ENCODE measurements around the gene MUC4.
"Not testable (repeated sequence)": the region's sequence is repeated elsewhere in the genome, so short reads cannot be mapped to it uniquely, and the experiment has no call there.

MUC4 gene

DNA sequence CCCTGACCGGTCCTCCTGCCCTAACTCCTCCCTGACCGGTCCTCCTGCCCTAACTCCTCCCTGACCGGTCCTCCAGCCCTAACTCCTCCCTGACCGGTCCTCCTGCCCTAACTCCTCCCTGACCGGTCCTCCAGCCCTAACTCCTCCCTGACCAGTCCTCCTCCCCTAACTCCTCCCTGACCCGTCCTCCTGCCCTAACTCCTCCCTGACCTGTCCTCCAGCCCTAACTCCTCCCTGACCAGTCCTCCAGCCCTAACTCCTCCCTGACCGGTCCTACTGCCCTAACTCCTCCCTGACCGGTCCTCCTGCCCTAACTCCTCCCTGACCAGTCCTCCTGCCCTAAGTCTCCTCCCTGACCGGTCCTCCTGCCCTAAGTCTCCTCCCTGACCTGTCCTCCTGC, 98.6 kb downstream of the MUC4 start:
- DNase-seq, result not testable (repeated sequence)

DNA sequence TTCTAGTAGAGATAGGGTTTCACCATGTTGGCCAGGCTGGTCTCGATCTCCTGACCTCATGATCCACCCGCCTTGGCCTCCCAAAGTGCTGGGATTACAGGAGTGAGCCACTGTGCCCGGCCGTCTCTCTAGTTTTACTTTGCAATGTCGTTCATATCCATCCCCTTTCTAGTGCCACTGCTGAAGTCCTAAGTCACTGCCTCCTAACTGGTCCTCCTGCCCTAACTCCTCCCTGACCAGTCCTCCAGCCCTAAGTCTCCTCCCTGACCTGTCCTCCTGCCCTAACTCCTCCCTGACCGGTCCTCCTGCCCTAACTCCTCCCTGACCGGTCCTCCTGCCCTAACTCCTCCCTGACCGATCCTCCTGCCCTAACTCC, 99.2 kb downstream of the MUC4 start:
- DNase-seq, result not testable (repeated sequence)

DNA sequence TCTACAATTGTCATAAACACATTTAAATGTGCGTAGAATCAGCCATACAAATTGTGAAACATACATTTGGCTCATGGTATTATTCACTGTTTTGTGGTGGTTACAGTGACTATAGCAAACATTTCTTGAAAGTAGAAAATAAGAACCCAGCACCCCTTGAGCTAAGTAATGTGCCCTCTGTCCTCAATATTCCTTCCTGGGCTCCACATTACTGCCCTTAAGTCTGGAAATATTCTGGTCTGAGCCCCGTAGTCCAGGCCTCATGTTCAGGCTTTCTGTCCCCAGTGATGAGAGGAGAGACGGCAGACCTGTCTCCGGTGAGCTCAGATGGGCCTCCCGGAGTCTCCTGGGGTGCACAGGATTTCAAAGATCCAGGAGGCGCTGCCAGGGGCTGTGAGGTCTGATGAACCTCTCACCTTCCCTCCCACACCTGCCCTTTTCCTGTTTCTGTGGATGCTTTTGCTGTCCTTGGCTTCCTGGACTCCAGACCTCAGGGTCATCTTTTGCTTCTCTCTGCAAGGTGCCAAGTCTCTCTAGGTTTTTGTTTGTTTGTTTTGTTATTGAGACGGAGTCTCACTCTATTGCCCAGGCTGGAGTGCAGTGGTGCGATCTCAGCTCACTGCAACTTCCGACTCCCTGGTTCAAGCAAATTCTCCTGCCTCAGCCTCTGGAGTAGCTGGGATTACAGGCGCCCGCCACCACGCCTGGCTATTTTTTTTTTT, 99.8 kb downstream of the MUC4 start:
- DNase-seq, result no peak

DNA sequence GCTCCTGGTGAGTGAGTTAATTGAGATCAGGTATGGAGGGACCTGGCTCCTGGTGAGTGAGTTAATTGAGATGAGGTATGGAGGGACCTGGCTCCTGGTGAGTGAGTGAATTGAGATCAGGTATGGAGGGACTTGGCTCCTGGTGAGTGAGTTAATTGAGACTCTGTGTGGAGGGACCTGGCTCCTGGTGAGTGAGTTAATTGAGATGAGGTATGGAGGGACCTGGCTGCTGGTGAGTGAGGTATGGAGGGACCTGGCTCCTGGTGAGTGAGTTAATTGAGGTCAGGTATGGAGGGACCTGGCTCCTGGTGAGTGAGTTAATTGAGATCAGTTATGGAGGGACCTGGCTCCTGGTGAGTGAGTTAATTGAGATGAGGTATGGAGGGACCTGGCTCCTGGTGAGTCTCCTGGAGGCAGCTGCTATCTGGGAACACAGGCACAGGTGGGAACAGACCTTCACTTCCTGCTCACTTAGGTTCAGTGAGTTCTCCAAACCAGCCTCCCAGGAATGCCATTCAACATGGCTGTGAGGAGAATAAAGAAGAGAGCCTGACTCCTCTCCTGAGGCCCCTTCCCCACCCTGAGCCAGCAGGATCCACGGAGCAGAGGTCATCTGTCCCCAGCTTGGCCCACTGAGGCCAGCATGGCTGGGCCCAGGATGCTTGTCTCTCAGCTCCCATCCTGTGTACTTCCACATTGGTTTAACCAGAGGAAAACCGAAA, 100.5 kb downstream of the MUC4 start:
- DNase-seq, result not testable (repeated sequence)

DNA sequence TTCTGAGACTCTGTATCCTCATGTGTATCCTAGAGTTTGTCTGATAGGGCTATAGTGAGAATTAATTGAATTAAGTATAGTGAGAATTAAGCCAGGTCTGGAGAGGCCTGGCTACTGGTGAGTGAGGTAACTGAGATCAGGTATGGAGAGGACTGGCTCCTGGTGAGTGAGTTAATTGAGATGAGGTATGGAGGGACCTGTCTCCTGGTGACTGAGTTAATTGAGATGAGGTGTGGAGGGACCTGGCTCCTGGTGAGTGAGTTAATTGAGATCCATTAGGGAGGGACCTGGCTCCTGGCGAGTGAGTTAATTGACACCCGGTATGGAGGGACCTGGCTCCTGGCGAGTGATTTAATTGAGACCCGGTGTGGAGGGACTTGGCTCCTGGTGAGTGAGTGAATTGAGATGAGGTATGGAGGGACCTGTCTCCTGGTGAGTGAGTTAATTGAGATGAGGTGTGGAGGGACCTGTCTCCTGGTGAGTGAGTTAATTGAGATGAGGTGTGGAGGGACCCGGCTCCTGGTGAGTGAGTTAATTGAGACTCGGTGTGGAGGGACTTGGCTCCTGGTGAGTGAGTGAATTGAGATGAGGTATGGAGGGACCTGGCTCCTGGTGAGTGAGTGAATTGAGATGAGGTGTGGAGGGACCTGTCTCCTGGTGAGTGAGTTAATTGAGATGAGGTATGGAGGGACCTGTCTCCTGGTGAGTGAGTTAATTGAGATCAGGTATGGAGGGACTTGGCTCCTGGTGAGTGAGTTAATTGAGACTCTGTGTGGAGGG, 101.4 kb downstream of the MUC4 start:
- DNase-seq, result not testable (repeated sequence)

DNA sequence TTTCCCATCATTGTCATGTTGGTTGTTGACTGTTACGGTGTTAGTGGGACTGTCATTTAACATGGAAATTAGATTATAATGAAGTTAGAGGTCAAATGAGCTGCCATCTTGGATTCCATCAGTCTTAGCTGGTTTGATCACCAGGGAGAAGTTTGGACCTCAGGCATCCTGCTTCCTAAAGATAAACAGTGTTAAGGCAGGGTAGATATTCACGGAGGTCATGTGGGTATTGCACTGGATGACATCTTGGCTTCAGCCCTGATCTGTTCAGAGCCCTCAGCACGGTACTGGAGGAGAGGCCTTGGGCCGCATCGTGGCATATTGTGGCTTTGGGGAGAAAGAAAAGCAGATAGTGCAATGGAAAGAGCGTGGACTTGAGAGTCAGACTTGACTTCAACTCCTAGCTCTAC, 102.0 kb downstream of the MUC4 start:
- DNase-seq, result no peak

DNA sequence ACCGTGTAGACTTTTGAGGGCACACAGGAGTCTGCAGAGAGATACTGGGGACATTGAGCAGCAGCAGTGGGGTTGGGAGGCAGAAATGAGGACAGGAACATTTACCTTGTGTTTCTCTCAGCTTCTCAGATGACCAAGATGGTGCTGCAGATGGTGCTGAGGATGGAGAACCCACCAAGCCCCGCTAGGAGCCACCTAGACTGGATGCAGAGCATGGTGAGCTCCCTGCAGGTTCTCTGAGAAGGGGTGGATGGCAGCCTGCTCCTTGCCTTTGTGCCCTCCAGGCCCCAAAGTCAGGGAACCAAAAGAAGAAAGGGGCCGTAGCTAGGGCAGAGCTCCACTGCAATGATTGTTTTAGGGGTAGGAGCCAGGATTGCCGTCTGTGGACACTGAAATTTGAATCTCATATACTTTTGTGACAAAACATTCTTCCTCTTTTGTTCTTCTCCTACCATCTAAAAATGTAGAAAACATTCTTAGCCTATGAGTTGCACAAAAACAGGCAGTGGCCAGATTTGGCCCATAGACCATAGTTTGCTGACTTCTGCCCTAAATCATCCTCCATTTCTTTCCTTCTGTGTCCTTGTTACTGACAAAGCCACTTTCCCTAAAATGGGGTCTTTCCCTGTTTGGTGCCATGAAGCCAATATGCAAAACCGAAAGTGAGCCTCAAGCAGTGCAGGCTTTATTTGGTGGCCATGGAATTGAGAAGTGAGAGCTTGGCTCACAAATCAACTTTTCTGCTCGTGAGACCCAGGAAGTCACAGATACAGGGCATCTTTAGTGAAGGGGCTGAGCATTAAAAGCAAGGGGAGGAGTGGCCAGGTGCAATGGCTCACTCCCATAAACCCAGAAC, 102.9 kb downstream of the MUC4 start:
- DNase-seq, result no peak

DNA sequence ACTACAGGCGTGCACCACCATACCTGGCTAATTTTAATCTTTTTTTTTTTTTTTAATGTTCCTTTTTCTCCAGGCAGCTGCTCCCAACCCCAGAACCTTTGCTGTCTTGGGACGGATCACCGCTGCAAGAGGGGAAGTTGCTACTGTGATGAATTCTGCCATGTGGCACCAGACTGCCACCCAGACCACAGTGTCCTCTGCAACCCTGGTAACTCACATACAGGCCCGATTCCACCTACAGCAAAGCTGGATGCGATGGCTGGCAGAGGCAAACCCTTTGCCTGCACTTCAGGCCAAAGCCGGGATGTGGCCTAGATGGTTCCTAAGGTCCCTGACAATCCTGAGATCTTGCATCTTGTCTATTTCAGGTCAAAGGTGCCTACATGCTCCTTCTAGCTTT, 103.7 kb downstream of the MUC4 start:
- DNase-seq, result no peak

DNA sequence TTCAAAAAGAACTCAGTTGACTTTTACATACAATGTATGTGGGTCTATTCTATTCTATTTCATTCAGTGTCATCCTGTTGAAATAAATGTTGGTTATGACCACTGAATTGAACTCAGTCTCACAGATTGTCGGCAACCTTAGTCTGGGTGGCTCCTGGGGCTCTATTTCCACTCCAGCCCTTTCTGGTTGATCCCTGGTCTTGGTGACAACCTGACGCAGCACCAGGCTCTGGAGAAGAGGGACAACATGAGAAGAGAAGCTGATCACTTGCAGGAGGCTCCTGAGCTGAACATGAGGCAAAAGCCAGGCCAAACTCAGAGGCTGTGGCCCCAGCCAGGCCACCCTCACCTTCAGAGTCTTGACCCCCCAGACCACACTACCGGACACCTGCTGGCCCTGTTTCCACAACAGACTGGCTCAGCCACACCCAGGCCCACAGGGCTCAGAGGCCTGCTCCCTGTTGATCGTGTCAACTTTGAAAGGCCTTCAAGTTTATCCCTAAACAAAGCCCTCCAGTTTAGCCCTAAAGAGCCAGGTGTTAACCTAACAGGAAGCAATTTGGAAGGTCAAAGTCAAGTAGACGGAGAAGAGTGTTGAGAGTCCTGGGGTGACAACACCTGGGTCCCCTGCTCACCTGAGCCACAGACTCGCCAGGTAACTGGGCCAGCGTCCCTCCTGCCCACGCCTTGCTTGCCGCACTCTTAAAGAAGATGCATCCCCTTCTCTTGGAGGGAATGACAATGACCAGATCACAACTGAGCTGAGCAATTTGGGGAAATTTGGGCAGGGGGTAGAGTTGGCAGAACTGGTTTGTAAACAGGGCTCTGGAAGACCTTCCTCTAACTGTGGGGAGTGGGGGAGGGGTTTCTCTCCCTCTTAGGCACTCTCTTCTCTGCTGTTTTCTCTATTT, 106.4 kb downstream of the MUC4 start:
- no peak for DNase-seq

DNA sequence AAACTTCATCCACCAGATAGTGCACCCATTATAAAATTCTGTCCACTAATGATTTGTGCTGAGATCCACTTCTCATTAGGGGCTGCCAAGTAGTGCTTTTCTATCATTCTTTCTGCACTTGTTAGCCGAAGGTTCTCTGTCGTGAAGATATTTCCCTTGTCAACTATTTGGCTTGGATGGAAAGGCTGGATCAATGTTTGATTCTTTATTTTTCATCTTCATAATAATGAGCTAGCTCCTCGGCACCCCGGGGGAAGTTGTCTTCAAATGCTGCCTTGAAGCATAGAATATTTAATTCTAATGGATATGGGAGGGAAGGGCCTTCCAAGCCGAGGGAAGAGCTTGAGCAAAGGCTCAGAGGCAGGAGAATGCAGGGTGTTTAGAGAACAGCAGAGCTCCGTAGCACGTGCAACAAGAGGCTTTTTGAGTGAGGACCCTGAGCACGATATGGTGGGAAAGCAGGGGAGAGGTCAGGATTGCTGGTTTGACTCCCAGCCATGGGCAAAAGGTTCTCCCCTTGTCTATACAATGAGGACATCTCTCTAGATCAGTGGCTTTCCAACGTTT, 107.2 kb downstream of the MUC4 start:
- DNase-seq, result no peak

DNA sequence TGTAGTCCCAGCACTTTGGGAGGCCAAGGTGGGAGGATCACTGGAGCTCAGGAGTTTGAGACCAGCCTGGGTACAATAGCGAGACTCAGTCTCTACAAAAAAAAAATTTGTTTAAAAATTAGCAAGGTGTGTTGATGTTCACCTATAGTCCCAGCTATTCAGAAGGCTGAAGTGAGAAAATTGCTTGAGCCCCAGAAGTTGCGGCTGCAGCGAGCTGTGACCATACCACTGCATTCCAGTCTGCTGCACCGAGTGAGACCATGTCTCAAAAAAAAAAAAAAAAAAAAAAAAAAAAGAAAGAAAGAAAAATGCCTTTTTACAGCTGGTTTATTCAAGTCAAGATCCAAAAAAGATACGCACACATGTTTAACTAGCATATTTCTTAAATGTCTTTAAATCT, 108.0 kb downstream of the MUC4 start:
- no peak for DNase-seq

DNA sequence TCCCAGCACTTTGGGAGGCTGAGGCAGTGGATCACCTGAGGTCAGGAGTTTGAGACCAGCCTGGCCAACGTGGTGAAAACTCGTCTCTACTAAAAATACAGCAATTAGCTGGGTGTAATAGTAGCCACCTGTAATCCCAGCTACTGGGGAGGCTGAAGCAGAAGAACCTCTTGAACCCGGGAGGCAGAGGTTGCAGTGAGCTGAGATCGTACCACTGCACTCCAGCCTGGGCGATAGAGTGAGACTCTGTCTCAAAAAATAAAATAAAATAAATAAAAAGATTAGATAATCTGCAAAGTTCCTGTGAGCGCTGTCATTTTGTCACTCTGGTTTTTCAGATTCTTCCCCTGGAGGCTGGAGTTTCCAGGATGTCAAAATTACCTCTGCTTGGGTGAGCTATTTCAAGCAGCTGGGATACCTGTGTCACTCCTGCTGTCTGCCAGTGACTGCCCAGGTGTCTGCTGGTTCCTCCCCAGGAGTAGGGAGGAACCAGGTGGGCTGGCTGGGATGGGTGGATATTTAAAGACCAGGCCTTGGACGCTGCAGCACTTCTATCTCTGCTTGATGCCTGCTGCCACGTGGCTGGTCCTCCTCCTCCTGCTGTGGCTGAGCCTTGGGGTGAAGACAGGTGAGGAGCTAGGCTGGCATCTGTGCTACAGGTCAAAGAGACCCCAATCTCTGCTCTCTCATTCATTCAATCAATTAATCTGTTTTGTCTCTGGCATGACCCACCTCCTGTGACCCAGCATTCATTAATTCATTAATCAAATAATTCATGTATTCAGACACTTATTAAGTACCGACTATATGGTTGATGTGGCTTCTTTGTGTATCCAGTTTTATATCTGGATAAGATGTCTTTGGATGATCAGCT, 110.5 kb downstream of the MUC4 start:
- DNase-seq, result no peak

DNA sequence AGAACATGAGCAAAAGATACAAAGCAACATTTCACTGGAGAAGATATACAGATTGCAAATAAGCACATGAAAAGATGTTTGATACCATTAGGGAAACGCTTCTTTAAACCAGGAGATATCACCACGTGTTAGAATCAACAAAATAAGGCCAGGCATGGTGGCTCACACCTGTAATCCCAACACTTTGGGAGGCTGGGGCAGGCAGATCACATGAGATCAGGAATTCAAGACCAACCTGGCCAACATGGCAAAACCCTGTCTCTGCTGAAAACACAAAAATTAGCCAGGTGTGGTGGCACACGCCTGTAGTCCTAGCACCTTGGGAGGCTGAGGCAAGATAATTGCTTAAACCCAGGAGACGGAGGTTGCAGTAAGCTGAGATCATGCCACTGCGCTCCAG, 111.4 kb downstream of the MUC4 start:
- no peak for DNase-seq

DNA sequence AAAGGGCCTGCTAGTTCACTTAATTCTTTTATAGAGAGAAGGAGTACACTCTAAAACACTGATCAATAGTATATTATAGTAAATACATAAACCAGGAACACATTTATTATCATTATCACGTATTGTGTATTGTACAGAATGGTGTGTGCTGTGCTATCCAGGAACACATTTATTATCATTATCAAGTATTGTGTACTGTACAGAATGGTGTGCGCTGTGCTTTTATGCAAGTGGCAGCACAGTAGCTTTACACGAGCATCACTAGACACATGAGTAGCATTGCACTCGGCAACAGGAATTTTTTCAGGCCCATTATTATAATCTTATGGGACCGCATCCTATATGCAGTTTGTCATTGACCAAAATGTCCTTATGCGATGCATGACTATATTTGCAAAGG, 111.9 kb downstream of the MUC4 start:
- DNase-seq, result no peak

DNA sequence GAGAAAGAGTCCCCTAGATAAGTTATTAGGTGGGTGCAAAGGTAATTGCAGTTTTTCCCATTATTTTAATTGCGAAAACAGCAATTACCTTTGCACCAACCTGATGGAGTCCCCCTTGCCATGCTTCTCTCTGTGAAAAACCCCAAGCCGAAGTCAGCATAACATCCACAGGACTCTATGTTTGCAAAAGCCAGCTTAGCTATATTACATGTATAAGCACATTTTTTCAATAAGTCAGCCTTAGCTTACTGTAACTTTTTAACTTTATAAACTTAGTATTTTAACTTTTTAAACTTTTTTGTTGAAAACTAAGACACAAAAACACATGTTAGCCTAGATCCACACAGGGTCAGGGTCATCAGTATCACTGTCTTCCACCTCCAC, 112.3 kb downstream of the MUC4 start:
- no peak for DNase-seq

DNA sequence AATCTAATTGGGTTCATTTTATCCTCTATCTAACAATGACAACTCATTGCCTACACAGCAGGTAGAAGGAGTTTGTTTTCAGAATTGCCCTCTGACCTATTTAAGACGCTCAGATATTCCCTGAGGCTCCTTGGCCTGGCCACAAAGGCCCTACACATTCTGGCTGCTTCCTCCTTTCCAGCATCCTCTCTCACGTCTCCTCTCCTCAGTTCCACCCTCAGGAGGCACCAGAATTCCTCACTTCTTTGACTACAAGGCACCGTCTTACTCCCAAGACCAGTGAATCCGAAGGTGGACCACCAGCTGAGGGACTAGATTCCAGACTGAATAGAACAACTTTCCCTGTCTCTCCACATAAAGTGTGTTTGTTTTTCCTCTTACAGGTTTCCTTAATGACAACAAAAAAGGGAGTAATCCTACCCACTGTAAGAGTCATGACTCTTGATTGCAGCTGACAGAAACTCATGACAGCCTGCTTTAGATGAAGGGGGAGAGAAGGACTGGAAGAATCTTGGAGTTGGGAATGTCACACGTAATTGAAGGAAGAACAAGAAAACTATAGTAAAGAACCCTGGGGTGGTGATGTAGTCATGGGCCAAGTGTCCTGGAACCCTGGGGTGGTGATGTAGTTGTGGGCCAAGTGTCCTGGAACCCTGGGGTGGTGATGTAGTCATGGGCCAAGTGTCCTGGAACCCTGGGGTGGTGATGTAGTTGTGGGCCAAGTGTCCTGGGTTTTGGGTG, 112.9 kb downstream of the MUC4 start:
- DNase-seq, result no peak

DNA sequence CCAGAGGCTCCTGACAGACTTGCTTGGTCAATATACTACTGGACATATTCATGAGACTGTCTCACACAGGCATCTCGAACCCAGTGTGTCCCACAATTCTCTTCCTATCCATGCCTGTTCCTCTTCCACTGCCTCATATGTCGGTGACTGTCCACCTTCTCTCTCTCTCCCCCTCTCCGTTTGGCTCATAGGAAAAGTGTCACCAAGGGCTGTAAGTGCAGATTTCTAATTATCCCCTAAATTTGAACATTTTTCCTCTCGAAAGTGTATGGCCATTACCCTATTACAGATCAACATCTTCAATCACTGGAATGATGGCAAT, 113.4 kb downstream of the MUC4 start:
- no peak for DNase-seq

DNA sequence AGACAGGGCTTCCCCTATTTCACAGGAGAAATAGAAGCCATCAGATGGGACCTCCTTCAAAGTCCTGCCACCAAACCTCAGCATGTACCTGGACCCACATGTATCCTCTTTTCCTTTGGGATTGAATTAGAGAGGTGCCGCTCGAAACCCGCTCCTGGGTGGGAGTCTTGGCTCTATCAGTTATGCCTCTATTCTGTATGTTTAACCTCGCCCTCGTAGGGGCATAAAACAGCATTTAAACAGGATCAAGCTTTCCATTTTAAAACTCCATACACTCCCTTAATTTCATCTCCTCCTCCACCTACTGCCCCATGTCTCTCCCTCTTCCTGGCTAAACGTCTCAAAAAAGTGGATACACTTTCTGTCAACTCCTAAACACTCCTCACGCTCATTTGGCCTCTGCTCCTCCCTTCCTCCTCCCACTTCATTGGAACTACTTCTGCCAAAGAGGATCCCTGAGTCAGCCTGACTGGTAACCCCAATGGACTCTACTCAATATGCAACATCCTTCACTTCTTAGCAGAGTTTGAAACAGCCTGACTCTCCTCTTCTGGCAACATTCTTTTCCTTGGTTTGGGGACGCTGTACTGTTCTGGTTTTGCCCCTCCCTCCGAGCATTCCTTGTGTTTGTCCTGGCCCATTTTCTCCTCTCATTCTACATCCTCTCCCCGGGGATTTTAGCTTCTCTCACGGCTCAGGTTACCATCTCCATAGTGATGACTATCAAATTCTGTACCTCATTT, 114.0 kb downstream of the MUC4 start:
- no peak for DNase-seq

All from NCI-H345 (cell line).